Activated CD8-positive, alpha-beta memory T cell treated with anti-CD3 and anti-CD28 coated beads for 36 hours (primary cell): ENCODE measurements around the gene KBTBD2. TPM values are rescaled to one million over a fixed set of nuclear protein-coding genes. Genes with fewer than 3 reads are reported as not detected.
"Not testable (repeated sequence)": the region's sequence is repeated elsewhere in the genome, so short reads cannot be mapped to it uniquely, and the experiment has no call there.

Source experiments
- CTCF ChIA-PET: fragments of 350-600 bp; sonication (Branson Sonifier 250); formaldehyde crosslinking; loops from one replicate; lab custom pipeline; 2021; ENCODE audit warnings: antibody characterized with exemption; lab: Charles Lee
- POLR2A ChIA-PET: fragments of 350-600 bp; sonication (Branson Sonifier 250); formaldehyde crosslinking; loops from one replicate; lab custom pipeline; 2021; ENCODE audit warnings: antibody characterized with exemption; lab: Charles Lee
- total RNA-seq, 2 experiments: library from RNA; stranded (reverse); gene quantifications; one replicate each; pipeline ENCODE4 v1.2.3, GENCODE V29; 2021

Gene KBTBD2
- total RNA-seq, 2 experiments from 2014 or later, result 19.9 to 22.1 TPM

DNA sequence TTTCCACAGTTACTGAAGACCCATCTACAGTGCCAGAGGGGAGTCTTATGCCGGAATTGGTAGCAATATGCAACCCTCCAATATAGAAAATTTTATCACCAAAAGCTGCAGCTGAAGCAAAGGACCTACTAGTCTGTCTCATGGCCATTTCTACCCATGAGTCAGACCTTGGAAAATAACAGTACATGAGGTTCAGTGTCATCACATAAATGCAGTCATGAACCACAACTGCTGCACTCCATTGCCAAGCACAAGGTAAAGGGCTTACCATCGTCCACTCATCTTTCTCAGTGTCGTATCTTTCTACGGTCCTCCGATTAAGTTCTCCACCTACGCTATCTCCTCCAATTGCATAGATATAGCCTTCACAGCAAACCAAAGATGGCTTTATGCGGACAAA, 21.8 kb downstream of the KBTBD2 start:
- POLR2A ChIA-PET, result no interaction called here
- CTCF ChIA-PET, result interaction anchor here (1.1 to 1.5 kb wide), 2 partner anchors 23 to 74 kb away, joined by 3 to 6 read pairs; no protein-coding TSS in a partner anchor

DNA sequence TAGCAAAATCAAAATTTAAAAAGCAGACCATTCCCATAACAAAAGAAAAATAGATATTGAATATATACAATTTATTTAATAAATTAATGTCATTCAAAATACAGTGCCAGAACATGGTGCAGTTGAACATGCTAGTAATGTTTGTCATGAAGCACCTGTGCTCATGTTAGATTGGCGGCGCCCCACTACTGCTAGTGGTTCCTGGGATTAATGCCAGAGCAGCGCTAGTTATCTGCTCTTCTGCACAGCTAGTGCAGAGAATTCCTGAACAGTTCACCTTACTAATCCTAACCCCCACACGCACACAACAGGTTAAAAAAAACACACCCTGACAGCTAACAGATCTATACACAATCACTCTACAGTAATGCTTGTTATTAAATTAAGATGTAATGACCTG, 23.4 kb downstream of the KBTBD2 start:
- CTCF ChIA-PET, result no interaction called here
- POLR2A ChIA-PET, result no interaction called here

GRCh38 chr7:32865448-32866030, 26.0 kb downstream of the KBTBD2 start:
- ChIA-PET POLR2A (no interaction called here), CTCF (interaction anchor here (1.4 kb wide), 1 partner anchor 19 kb away, joined by 5 read pairs; no protein-coding TSS in a partner anchor)

GRCh38 chr7:32863872-32864271, 27.7 kb downstream of the KBTBD2 start:
- POLR2A ChIA-PET, CTCF ChIA-PET: not testable (repeated sequence)

GRCh38 chr7:32860090-32860489, 31.5 kb downstream of the KBTBD2 start:
- ChIA-PET CTCF (interaction anchor here (1.6 kb wide), 1 partner anchor 13 kb away, joined by 4 read pairs; no protein-coding TSS in a partner anchor), POLR2A (no interaction called here)

GRCh38 chr7:32858648-32859047, 32.9 kb downstream of the KBTBD2 start:
- ChIA-PET CTCF (interaction anchor here (1.1 kb wide), 1 partner anchor 12 kb away, joined by 4 read pairs; no protein-coding TSS in a partner anchor), POLR2A (no interaction called here)

- POLR2A ChIA-PET, result not testable (repeated sequence)
These were observed 34.5 kb downstream of the KBTBD2 start for GRCh38 chr7:32857063-32857462.

GRCh38 chr7:32855837-32856775, 35.5 kb downstream of the KBTBD2 start:
- POLR2A ChIA-PET, result not testable (repeated sequence)
- CTCF ChIA-PET, result interaction anchor here (0.9 kb wide), 1 partner anchor 9 kb away, joined by 3 read pairs; no protein-coding TSS in a partner anchor

More at GRCh38 chr7:32857063-32857462, 34.5 kb downstream of the KBTBD2 start:
- CTCF ChIA-PET, result not testable (repeated sequence)

- CTCF ChIA-PET, POLR2A ChIA-PET: not testable (repeated sequence)
These were observed 40.9 kb downstream of the KBTBD2 start for GRCh38 chr7:32850654-32851053.

DNA sequence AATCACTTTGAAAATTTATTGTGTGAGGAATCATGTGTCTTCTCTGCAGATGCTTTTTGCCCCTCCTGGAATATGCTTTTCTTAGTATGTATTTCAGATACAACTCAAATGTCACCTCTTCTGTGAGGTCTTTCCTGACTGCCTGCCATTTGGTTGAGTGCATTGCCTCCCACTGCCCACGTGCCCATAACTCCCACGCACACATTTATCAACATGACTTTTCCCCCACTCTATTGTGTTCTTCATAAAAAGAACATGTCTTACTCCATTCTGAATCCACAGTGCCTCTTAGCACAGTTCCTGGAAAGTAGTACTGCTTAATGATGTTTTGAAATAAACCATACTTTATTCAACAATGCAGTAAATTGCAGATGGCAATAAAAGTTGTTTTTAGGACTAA, 42.9 kb downstream of the KBTBD2 start:
- CTCF ChIA-PET, POLR2A ChIA-PET: not testable (repeated sequence)

DNA sequence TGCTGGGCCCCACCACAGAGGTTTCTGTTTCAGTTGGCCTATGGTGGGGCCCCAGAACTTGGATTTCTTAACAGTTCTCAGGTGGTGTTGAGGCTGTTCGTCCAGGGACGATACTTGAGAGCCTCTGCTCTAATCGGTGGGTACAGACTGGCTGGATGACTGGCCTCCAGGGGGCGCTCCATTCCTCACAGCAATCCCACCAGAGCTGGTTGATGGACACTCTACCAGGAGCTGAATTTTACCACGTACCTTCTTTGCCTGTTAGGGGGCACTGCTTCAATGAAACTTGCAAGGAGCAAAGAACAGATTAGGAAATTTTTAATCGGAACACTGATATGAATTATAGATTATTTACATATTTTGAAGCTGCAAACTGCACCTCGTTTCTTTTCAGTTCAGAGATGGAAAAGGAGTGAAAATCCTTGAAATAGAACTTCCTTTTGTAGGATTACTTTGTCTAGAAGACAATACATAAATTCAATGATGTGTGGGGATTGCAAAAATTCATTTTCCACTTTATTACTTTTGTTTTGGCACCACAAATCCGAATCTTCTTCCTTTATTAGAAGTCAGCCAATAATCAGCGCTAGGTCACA, 44.8 kb downstream of the KBTBD2 start:
- CTCF ChIA-PET, result interaction anchor here (0.6 to 3.3 kb wide), 27 partner anchors 9 to 263 kb away, joined by 3 to 22 read pairs (median 4); partner anchors contain the start of genes KBTBD2 and RP9
- POLR2A ChIA-PET, result no interaction called here

DNA sequence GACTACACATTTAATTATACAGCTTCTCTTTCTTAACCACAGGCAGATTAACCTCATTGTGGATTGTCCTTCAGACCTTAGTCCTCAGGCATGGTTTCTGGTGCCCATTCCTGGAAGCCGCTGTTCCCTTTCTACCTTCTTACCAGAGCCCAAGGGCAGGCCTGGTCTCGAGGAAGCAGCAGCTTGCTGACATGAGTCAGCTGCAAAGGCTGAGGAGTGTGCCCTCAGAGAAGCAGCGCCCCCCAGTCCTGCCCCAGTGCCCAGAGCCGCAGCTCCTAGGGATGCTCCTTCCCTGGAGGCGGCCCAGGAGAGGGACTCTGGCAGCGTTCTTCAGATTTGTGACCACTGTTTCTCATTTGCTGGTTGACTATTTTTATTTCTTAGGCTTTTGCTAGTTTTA, 46.8 kb downstream of the KBTBD2 start:
- POLR2A ChIA-PET, result not testable (repeated sequence)
- CTCF ChIA-PET, result interaction anchor here (2.2 to 3.3 kb wide), 3 partner anchors 49 to 265 kb away, joined by 6 to 22 read pairs (median 11); partner anchors contain the start of gene RP9

DNA sequence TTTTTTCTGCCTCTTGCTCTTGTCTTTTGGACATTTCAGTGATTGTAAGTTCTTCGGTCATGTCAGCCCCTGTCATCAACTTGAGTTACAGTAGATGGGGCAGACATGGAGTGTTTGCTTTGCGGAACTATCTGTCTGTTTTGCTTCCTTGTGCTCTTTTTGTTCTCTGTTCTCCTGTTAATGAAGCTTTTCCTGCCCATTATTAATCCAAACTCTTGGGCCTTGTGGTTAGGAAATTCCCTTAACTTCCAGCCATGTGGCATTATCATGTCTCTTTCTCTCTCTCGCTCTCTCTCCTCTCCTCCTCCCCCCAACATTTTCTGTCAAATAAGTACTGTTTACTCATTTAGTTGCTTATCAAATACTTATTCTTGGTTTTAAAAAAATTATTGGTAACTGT, 47.8 kb downstream of the KBTBD2 start:
- CTCF ChIA-PET, POLR2A ChIA-PET: not testable (repeated sequence)

DNA sequence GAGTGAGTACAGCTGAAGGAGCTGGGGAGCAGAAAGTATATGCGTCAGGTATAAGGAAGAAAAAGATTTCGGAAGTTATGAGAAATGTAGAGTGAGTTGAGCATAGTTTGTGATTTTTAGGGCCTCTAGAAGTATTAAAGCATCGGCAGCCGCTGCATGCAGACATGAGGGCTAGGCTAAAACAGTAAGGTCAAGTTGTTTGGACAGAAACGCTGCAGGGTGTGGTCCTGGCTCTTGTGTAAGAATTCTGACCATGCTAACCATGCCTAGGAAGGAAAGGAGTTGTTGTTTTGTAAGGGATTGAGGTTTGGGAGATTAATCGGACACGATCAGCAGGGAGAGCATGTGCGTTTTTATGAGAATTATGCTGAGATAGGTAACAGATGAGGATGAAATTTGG, 51.7 kb downstream of the KBTBD2 start:
- POLR2A ChIA-PET, CTCF ChIA-PET: not testable (repeated sequence)

- POLR2A ChIA-PET, CTCF ChIA-PET: not testable (repeated sequence)
These were observed 62.4 kb downstream of the KBTBD2 start for GRCh38 chr7:32828996-32829752.
